A549 (cell line): Measurements from ENCODE around the gene PPP2R5E.
A peak's percentile ranks its signal among the peaks of the same experiment; 100 is the strongest.

ENCODE experiments used
- BHLHE40 ChIP-seq: IDR thresholded peaks from 2 replicates; pipeline ENCODE4 v1.6.1; 2012; ENCODE audit warnings: low read depth, low read length, inconsistent platforms
- CTCF ChIP-seq: fragments of >200 bp; sonication (Bioruptor Twin); formaldehyde crosslinking; IDR thresholded peaks from 3 replicates; pipeline ENCODE4 v1.5.1; 2016
- MAFK ChIP-seq: fragments of 450-650 bp; IDR thresholded peaks from 2 replicates; pipeline ENCODE4 v1.6.1; 2014; ENCODE audit not compliant: partially characterized antibody
- MAX ChIP-seq: IDR thresholded peaks from 2 replicates; pipeline ENCODE4 v1.6.1; 2012
- MYC ChIP-seq: IDR thresholded peaks from 2 replicates; pipeline ENCODE4 v1.6.1; 2012; ENCODE audit warnings: mild to moderate bottlenecking, inconsistent platforms, low read length, improper control_type of control experiment, borderline replicate concordance
- POLR2A ChIP-seq: IDR thresholded peaks from 2 replicates; pipeline ENCODE4 v1.6.1; 2012; ENCODE audit warnings: mild to moderate bottlenecking, low read length
- RAD21 ChIP-seq, 2 experiments: fragments of >200 bp in 1 of 2; sonication (Bioruptor Twin) in 1 of 2; formaldehyde crosslinking in 1 of 2; IDR thresholded peaks in 1 of 2; conservative IDR thresholded peaks in 1 of 2; 2 replicates in 1 of 2; 3 replicates in 1 of 2; pipeline ENCODE4 v1.6.1; 2012 to 2018; ENCODE audit warnings: inconsistent platforms in 1 of 2
- TP53 ChIP-seq: fragments of 250-450 bp; sonication (Bioruptor Pico); IDR thresholded peaks from 2 replicates; pipeline ENCODE4 v1.5.0; 2021; ENCODE audit warnings: mild to moderate bottlenecking, moderate library complexity
- ZSCAN20 ChIP-seq: fragments of 250-450 bp; sonication (Bioruptor Pico); IDR thresholded peaks from 2 replicates; pipeline ENCODE4 v1.8.0; 2022; ENCODE audit warnings: mild to moderate bottlenecking, moderate library complexity

GRCh38 chr14:63480599-63480998 is 62.6 kb downstream of the PPP2R5E start:
- TF ChIP-seq POLR2A (no peak), CTCF (no peak), MYC (no peak), MAX (no peak), RAD21 (conservative IDR thresholded peaks at IDR 0.05 in 1 of 2, IDR thresholded peaks at IDR 0.05 in 1 of 2) (no peak), ZSCAN20 (no peak), BHLHE40 (no peak), MAFK (peak; percentile 27), TP53 (CRISPR knock-in tag) (no peak)
